Pancreas (tissue), 10 donors: ENCODE results near the gene LHFPL3. TPM values are rescaled to one million over a fixed set of nuclear protein-coding genes. Genes with fewer than 3 reads are reported as not detected.

ENCODE experiments used
- ATAC-seq, 4 donors: fragments of 200-7000 bp; cut with Tn5 transposase; one replicate each; pipeline versions ENCODE4 v1.8.0 to v1.9.1; 2020; ENCODE audit warnings: mild to moderate bottlenecking in 4 of 4, moderate library complexity in 4 of 4
- DNase-seq, 6 donors: peaks; one replicate each; pipeline ENCODE4 v3.0.0-alpha.2; 2020
- FAIRE-seq: peaks from 2 replicates; lab custom pipeline; 2012; peaks lifted over from hg19 to GRCh38; lab: Jason Lieb, UNC
- H3K27ac ChIP-seq, 4 donors: fragments of 200-600 bp; sonication (generic); 1 replicate in 3 of 4; 2 replicates in 1 of 4; pipeline versions ENCODE4 v1.5.0 to v1.8.0; 2020
- H3K27me3 ChIP-seq, 4 donors: fragments of 200-600 bp; one replicate each; pipeline ENCODE4 v1.8.0; 2021
- H3K36me3 ChIP-seq, 3 donors: fragments of 200-600 bp; sonication (generic) in 1 of 3; one replicate each; pipeline versions ENCODE4 v1.5.0 to v1.8.0; 2020 to 2021
- H3K4me1 ChIP-seq, 3 donors: fragments of 200-600 bp; one replicate each; pipeline ENCODE4 v1.8.0; 2021
- H3K4me3 ChIP-seq, 4 donors: fragments of 200-600 bp; sonication (generic) in 2 of 4; one replicate each; pipeline versions ENCODE4 v1.5.0 to v1.8.0; 2020 to 2021
- H3K9me3 ChIP-seq, 4 donors: fragments of 200-600 bp; one replicate each; pipeline ENCODE4 v1.8.0; 2021
- WGBS, 2 donors: extraction: QIAGEN DNeasy Blood & Tissue Kit; methylation state at CpG; one replicate each; pipeline ENCODE4 v1.1.7; 2013; 5-methylcytosine and 5-hydroxymethylcytosine counted together
- intact Hi-C, 3 donors: fragments of 100-400 bp; cut with DNase I; formaldehyde crosslinking; loops; one replicate each; pipeline versions ENCODE4 v1.11.1 to v1.14.2; 2022
- polyA plus RNA-seq, 2 donors: library from polyadenylated mRNA; stranded (reverse); fragments of 200-250 nt; gene quantifications; one replicate each; pipeline ENCODE4 v1.2.3, GENCODE V29; 2013
- total RNA-seq, 6 donors: library from RNA; stranded (reverse); fragmentation: NEBNext Ultra II Directional in 4 of 6; extraction: Animal tissue kit (Norgen Biotek cat#: 25700) in 4 of 6; gene quantifications; one replicate each; pipeline versions ENCODE4 v1.2.1 to v1.2.4, GENCODE V29; 2021 to 2023
- TF ChIP-seq, protein P1 (sequence below), 4 donors: fragments of 200-600 bp; sonication (generic) in 3 of 4; IDR thresholded peaks; one replicate each; pipeline versions ENCODE4 v1.5.0 to v1.8.0; 2021; ENCODE audit warnings: antibody characterized with exemption in 4 of 4
- donor health status: healthy with polysubstance abuse.
- donor health status: DM: no; HTN: no; CAD: no; lungs with moderate emphysema.
- donor health status: DM: no; HTN: no; CAD: no.
- donor health status: control.
- donor health status: control.
- donor health status: Bipolar disorder and iron deficiency.
- donor health status: DM: yes; HTN: yes; CAD: no.
- donor health status: DM: no; HTN: no; CAD: no.
- donor health status: DM: no; HTN: no; CAD: no.
- donor health status: DM: yes; HTN: yes; CAD: no.

LHFPL3 gene
- total and polyA plus RNA-seq, 8 donors, result not detected

- Histone ChIP-seq H3K4me3 (no peak overlapping the region), H3K27me3 (no peaks in the 10 kb centered on the region), H3K27ac (no peak overlapping the region), H3K9me3 (no peaks in the 10 kb centered on the region), H3K36me3 (no peaks in the 10 kb centered on the region), H3K4me1 (peaks cover 9 to 16% (median 13%) of the 10 kb centered on the region in 3 donors)
- TF ChIP-seq, protein P1, sequence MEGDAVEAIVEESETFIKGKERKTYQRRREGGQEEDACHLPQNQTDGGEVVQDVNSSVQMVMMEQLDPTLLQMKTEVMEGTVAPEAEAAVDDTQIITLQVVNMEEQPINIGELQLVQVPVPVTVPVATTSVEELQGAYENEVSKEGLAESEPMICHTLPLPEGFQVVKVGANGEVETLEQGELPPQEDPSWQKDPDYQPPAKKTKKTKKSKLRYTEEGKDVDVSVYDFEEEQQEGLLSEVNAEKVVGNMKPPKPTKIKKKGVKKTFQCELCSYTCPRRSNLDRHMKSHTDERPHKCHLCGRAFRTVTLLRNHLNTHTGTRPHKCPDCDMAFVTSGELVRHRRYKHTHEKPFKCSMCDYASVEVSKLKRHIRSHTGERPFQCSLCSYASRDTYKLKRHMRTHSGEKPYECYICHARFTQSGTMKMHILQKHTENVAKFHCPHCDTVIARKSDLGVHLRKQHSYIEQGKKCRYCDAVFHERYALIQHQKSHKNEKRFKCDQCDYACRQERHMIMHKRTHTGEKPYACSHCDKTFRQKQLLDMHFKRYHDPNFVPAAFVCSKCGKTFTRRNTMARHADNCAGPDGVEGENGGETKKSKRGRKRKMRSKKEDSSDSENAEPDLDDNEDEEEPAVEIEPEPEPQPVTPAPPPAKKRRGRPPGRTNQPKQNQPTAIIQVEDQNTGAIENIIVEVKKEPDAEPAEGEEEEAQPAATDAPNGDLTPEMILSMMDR (IDR thresholded peaks at IDR 0.05), result no peak
- intact Hi-C loops, result no loop called here
- WGBS, 2 donors, result 63 to 75% methylated on average over 3 of the region's 3 CpGs
- DNase-seq (no peak), ATAC-seq (no peak), FAIRE-seq (no peak)
Observed at GRCh38 chr7:104480529-104480928, 152.1 kb downstream of the LHFPL3 start.

GRCh38 chr7:104482362-104483037 is 154.1 kb downstream of the LHFPL3 start:
- peak; percentile 85 to 98 (median 94) for DNase-seq
- 19 to 24% methylated on average over 6 of the region's 6 CpGs for WGBS, 2 donors
- H3K27ac ChIP-seq, result peak overlapping the region in 3 of 4 donors; percentile 34 to 54 (median 35)
- H3K27me3 ChIP-seq, result no peaks in the 10 kb centered on the region
- TF ChIP-seq, protein P1 (IDR thresholded peaks at IDR 0.05), result no peak
- intact Hi-C loops, result no loop called here
- no peaks in the 10 kb centered on the region for H3K36me3 ChIP-seq
- ATAC-seq, result peak; percentile 89 to 96 (median 94)
- H3K4me3 ChIP-seq, result no peak overlapping the region
- peaks cover 9 to 16% (median 13%) of the 10 kb centered on the region in 3 donors for H3K4me1 ChIP-seq
- H3K9me3 ChIP-seq, result no peaks in the 10 kb centered on the region
- no peak for FAIRE-seq

DNA sequence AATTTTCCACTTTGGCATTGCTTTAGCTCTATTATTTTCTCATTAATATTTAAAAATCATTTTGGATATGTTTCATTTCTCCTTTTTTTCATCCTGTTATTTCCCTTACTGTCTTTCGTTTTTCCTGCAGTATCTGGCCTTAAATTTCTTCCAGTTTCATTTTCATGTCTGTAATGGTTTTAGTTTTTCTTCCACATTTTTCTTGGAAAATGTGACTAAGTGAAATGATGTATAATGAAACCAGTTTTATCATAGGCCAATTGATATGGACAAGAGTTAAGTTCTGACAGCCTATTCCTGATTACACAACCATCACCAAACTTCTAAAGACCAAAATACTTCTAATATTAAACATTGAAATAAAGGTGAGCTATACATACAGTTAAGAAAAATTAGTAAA is 158.5 kb downstream of the LHFPL3 start:
- Histone ChIP-seq H3K4me3 (no peak overlapping the region), H3K4me1 (peaks cover 3 to 10% (median 3%) of the 10 kb centered on the region in 3 donors), H3K9me3 (no peaks in the 10 kb centered on the region), H3K27me3 (no peaks in the 10 kb centered on the region), H3K36me3 (no peaks in the 10 kb centered on the region), H3K27ac (no peak overlapping the region)
- no peak for ATAC-seq
- WGBS, 2 donors, result 81 to 83% methylated on average over 1 of the region's 1 CpG
- TF ChIP-seq, protein P1 (IDR thresholded peaks at IDR 0.05), result no peak
- intact Hi-C loops, result no loop called here
- no peak for DNase-seq
- no peak for FAIRE-seq

GRCh38 chr7:104487642-104488041 is 159.2 kb downstream of the LHFPL3 start:
- ATAC-seq (no peak), DNase-seq (no peak), FAIRE-seq (no peak)
- intact Hi-C loops, result no loop called here
- H3K36me3 ChIP-seq, result no peaks in the 10 kb centered on the region
- TF ChIP-seq, protein P1 (IDR thresholded peaks at IDR 0.05), result no peak
- peaks cover 0 to 3% (median 3%) of the 10 kb centered on the region in 3 donors for H3K4me1 ChIP-seq
- no peaks in the 10 kb centered on the region for H3K9me3 ChIP-seq
- H3K27ac ChIP-seq, result no peak overlapping the region
- H3K27me3 ChIP-seq, result no peaks in the 10 kb centered on the region
- H3K4me3 ChIP-seq, result no peak overlapping the region
- 34 to 38% methylated on average over 1 of the region's 1 CpG for WGBS, 2 donors

- Histone ChIP-seq H3K9me3 (no peaks in the 10 kb centered on the region), H3K4me3 (no peak overlapping the region), H3K4me1 (no peaks in the 10 kb centered on the region), H3K27ac (peak overlapping the region in 1 of 4 donors; percentile 4), H3K27me3 (no peaks in the 10 kb centered on the region), H3K36me3 (no peaks in the 10 kb centered on the region)
- ATAC-seq (peak in 2 of 4 donors; percentile 40 to 89), DNase-seq (peak in 1 of 6 donors; percentile 46), FAIRE-seq (no peak)
- TF ChIP-seq, protein P1 (IDR thresholded peaks at IDR 0.05), result no peak
- 47 to 51% methylated on average over 3 of the region's 3 CpGs for WGBS, 2 donors
- intact Hi-C loops, result no loop called here
Observed at GRCh38 chr7:104497379-104497967, 169.1 kb downstream of the LHFPL3 start.
